ENCODE measurements around the gene DAP.
"Not testable (repeated sequence)": the region's sequence is repeated elsewhere in the genome, so short reads cannot be mapped to it uniquely, and the experiment has no call there.

Gene DAP

DNA sequence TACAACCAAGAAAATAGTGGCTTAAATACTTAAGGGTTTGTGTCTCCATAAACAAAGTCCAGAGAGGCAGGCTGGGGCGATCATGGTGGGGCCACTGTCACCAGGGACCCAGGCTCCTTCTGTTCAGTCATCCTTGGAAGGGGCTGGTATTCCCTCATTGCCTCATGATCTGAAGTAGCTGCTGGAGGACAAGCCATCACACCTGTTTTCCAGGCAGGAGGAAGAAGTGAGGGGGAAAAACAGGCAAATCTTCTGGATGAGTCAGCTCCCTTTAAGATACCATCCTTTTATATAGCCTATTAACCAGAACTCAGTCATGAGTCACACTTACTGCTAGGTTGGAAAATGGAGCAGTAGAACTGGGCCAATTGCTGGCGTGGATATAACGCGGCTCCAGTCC, 92.3 kb downstream of the DAP start:
- no peak for DNase-seq

GRCh38 chr5:10667431-10668057, 93.5 kb downstream of the DAP start:
- no peak for DNase-seq

DNA sequence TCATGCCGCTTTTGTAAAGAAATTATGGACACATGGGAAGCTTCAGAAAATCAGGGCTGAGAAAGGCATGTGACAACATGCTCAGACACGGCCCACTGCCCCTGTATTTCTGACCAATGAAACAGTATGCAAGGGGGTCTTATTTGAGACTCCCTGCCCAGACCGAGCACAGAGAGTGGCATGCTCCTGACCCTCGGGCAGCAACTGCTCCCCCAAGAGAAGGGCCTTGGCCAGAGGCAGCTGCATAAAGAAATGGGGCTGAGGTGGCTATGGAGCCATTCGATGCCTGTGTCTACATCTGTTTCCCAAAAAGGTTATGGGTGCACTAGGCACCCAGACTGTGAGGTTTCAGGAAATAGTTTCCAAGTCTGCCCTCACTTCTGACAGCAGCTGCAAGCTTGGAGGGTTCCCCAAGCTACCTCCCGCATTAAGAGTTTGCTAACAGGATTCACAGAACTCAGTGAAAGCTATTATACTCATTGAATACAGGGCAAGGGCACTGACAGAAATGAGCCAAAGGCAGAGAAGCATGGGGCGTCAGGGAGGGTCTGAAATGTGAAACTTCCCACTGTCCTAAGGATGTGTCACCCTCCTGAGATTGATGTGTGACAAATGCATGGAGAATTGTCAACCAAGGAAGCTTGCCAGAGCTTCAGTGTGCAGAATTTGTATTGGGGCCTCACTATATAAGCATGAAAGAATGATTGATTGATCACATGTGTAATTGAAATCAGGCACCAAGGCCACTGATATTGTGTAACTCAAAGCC, 94.3 kb downstream of the DAP start:
- no peak for DNase-seq

DNA sequence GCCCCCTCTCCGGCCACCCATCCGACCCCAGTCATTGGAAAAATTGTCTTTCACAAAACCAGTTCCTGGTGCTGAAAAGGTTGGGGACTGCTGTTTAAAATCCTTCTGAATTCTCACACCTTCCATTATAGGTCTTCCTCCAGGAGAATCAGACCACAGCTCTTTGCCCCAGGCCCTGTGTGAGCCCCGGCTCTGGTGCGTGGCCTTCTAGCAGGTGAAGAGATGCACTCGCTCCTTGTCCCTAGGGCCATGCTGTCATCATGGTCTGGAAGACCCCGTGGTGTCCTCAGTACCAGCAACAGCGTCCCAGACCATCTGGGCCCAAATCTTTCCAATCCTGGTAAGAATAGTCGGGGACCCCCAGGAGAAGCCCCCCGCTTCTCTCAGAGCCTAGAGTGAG, 95.2 kb downstream of the DAP start:
- no peak for DNase-seq

- not testable (repeated sequence) for DNase-seq
Measured at GRCh38 chr5:10664180-10664769, 96.8 kb downstream of the DAP start.

GRCh38 chr5:10663489-10664179, 97.4 kb downstream of the DAP start:
- no peak for DNase-seq

GRCh38 chr5:10662661-10663488, 98.2 kb downstream of the DAP start:
- no peak for DNase-seq

GRCh38 chr5:10662083-10662482, 99.0 kb downstream of the DAP start:
- DNase-seq = no peak

- no peak for DNase-seq
Measured at GRCh38 chr5:10661401-10661800, 99.6 kb downstream of the DAP start.

- no peak for DNase-seq
Measured at GRCh38 chr5:10660720-10661387, 100.2 kb downstream of the DAP start.

GRCh38 chr5:10660135-10660534, 100.9 kb downstream of the DAP start:
- DNase-seq = no peak

DNA sequence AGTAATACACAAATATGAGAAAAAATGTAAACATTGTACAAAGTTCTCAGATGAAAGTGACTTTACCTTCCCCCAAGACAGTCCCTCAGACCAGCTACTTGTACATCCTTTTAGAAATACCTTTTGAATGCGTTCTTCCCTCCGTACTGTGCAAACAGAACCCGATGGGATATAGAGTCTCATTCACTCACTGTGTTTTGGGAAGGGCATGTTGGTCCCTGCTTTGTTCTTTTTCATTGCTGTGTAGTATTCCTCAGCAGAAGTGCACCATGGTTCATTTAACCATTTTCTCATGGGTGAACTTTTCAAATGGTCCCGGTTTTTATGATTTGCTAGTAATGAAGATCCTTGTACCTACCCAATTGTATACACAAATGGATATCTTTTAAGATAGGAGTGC, 102.8 kb downstream of the DAP start:
- DNase-seq = no peak

- DNase-seq = no peak
Measured at GRCh38 chr5:10655972-10656830, 104.8 kb downstream of the DAP start.

GRCh38 chr5:10655161-10655971, 105.7 kb downstream of the DAP start:
- no peak for DNase-seq

DNA sequence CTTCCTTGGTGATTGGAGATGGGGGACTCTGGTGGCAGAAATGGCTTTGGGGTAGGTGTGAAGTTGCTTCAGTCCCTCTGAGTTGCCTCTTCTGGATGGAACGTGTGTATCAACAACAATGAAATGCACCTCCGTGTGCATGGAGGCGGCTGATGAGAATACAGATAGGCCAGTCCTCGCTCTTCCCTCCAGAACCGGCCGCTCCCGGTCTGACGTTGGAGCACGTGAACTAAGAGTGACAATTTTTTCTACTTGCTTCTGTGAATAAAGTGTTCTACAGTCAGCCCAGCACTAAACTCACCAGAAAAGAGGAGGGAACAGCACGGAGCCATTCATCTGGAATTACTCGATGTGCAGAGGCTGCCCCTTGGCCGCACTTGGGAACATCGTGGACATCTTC, 106.5 kb downstream of the DAP start:
- no peak for DNase-seq

- no peak for DNase-seq
Measured at GRCh38 chr5:10653751-10654400, 107.2 kb downstream of the DAP start.

GRCh38 chr5:10653043-10653442, 108.0 kb downstream of the DAP start:
- no peak for DNase-seq

GRCh38 chr5:10652606-10653005, 108.4 kb downstream of the DAP start:
- no peak for DNase-seq

- no peak for DNase-seq
Measured at GRCh38 chr5:10652151-10652550, 108.9 kb downstream of the DAP start.

Data from CD4-positive, alpha-beta T cell treated with Interleukin-6 for 4 hours (primary cell).